NOMO-1 treated with DMSO at 0.1 percent for 48 hours (cell line): ENCODE data around the gene DRICH1.
"Not testable (repeated sequence)": the region's sequence is repeated elsewhere in the genome, so short reads cannot be mapped to it uniquely, and the experiment has no call there.

Experiments used
- DNase-seq: peaks from one replicate; lab custom pipeline; 2025; ENCODE audit not compliant: unreplicated experiment; lab: John Stamatoyannopoulos, UW

DRICH1 gene

GRCh38 chr22:23632178-23632577 lies at the start of gene DRICH1:
DRICH1 (minus strand) TSS chr22:23632321; CDS start chr22:23632023, 298 bp downstream.
- DNase-seq = no peak

- DNase-seq = no peak
These were observed 49.1 kb upstream of the DRICH1 start for GRCh38 chr22:23681026-23681809.

- DNase-seq = no peak
These were observed 46.0 kb upstream of the DRICH1 start for GRCh38 chr22:23678133-23678532.

- DNase-seq = no peak
These were observed 45.5 kb upstream of the DRICH1 start for GRCh38 chr22:23677701-23677995.

GRCh38 chr22:23676841-23677700 lies 45.0 kb upstream of the DRICH1 start:
- DNase-seq = not testable (repeated sequence)

GRCh38 chr22:23675502-23676415 lies 43.6 kb upstream of the DRICH1 start:
- DNase-seq = no peak

GRCh38 chr22:23674886-23675501 lies 42.9 kb upstream of the DRICH1 start:
- DNase-seq = not testable (repeated sequence)

GRCh38 chr22:23673826-23674690 lies 41.9 kb upstream of the DRICH1 start:
- no peak for DNase-seq

- no peak for DNase-seq
These were observed 41.0 kb upstream of the DRICH1 start for GRCh38 chr22:23673050-23673620.

GRCh38 chr22:23672307-23673049 lies 40.4 kb upstream of the DRICH1 start:
- DNase-seq = not testable (repeated sequence)

- DNase-seq = not testable (repeated sequence)
These were observed 39.3 kb upstream of the DRICH1 start for GRCh38 chr22:23671387-23671786.

- no peak for DNase-seq
These were observed 38.5 kb upstream of the DRICH1 start for GRCh38 chr22:23670378-23671295.

GRCh38 chr22:23660381-23660780 lies 28.3 kb upstream of the DRICH1 start:
- not testable (repeated sequence) for DNase-seq

- DNase-seq = no peak
These were observed 25.6 kb upstream of the DRICH1 start for GRCh38 chr22:23657727-23658126.

GRCh38 chr22:23655891-23656475 lies 23.9 kb upstream of the DRICH1 start:
- no peak for DNase-seq

- DNase-seq = no peak
These were observed 20.6 kb upstream of the DRICH1 start for GRCh38 chr22:23652711-23653110.

- no peak for DNase-seq
These were observed 20.2 kb upstream of the DRICH1 start for GRCh38 chr22:23652286-23652685.
